Colonic mucosa (tissue), 4 donors: Measurements from ENCODE around the gene PDCD6IP. TPM values are rescaled to one million over a fixed set of nuclear protein-coding genes. Genes with fewer than 3 reads are reported as not detected.

Experiments
- DNase-seq: peaks from one replicate; pipeline ENCODE4 v3.0.0-alpha.2; 2020
- H3K27ac ChIP-seq: fragments of 200-600 bp; one replicate; pipeline ENCODE4 v1.8.0; 2021
- H3K27me3 ChIP-seq: fragments of 200-600 bp; one replicate; pipeline ENCODE4 v1.8.0; 2021
- H3K36me3 ChIP-seq: fragments of 200-600 bp; one replicate; pipeline ENCODE4 v1.8.0; 2021
- H3K4me1 ChIP-seq: fragments of 200-600 bp; one replicate; pipeline ENCODE4 v1.8.0; 2021; ENCODE audit warnings: mild to moderate bottlenecking
- H3K4me3 ChIP-seq: fragments of 200-600 bp; one replicate; pipeline ENCODE4 v1.8.0; 2021
- H3K9ac ChIP-seq, 2 donors: one replicate each; pipeline ENCODE4 v1.7.0; 2013; ENCODE audit warnings: control low read depth in 2 of 2, low read depth in 2 of 2, low read length in 2 of 2
- H3K9me3 ChIP-seq: fragments of 200-600 bp; one replicate; pipeline ENCODE4 v1.8.0; 2021
- intact Hi-C: fragments of 100-400 bp; cut with DNase I; formaldehyde crosslinking; loops from one replicate; pipeline ENCODE4 v1.14.1; 2022
- total RNA-seq, 2 donors: library from RNA; stranded (reverse); fragmentation: NEBNext Ultra II Directional in 1 of 2; extraction: Animal tissue kit (Norgen Biotek cat#: 25700) in 1 of 2; gene quantifications; one replicate each; pipeline ENCODE4 v1.2.1, GENCODE V29; 2021
- TF ChIP-seq, protein P1 (sequence below): fragments of 200-600 bp; IDR thresholded peaks from one replicate; pipeline ENCODE4 v1.8.0; 2022; ENCODE audit warnings: antibody characterized with exemption, mild to moderate bottlenecking
- donor health status: healthy.
- donor health status: DM: no; HTN: no; CAD: no.
- donor health status: DM: no; HTN: no; CAD: no.

The PDCD6IP gene
- total RNA-seq, 2 donors from 2014 or later = 388 to 492 TPM

DNA sequence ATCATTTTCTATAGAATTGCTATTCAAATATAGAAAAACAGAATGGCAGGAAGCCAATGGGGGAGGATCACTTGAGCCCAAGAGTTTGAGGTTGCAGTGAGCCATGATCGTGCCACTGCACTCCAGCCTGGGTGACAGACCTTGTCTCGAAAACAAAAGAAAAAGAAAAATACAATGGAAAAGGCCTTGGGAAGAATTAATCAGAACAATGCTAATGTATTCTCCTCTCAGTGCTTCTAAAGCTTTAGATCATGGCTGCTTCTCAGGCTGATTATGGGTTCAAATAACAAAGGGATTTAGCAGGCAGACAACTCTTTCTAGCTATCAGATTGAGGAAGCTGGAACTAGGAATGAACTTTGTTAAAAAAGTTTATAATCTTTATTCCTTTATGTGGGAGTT lies 115.8 kb downstream of the PDCD6IP start:
- TF ChIP-seq, protein P1, sequence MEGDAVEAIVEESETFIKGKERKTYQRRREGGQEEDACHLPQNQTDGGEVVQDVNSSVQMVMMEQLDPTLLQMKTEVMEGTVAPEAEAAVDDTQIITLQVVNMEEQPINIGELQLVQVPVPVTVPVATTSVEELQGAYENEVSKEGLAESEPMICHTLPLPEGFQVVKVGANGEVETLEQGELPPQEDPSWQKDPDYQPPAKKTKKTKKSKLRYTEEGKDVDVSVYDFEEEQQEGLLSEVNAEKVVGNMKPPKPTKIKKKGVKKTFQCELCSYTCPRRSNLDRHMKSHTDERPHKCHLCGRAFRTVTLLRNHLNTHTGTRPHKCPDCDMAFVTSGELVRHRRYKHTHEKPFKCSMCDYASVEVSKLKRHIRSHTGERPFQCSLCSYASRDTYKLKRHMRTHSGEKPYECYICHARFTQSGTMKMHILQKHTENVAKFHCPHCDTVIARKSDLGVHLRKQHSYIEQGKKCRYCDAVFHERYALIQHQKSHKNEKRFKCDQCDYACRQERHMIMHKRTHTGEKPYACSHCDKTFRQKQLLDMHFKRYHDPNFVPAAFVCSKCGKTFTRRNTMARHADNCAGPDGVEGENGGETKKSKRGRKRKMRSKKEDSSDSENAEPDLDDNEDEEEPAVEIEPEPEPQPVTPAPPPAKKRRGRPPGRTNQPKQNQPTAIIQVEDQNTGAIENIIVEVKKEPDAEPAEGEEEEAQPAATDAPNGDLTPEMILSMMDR = no peak
- no peak for DNase-seq
- Histone ChIP-seq H3K27me3 (no peaks in the 10 kb centered on the region), H3K9me3 (no peaks in the 10 kb centered on the region), H3K27ac (no peak overlapping the region), H3K4me3 (no peak overlapping the region), H3K36me3 (no peaks in the 10 kb centered on the region), H3K9ac (no peak overlapping the region), H3K4me1 (no peaks in the 10 kb centered on the region)
- intact Hi-C loops = no loop called here

DNA sequence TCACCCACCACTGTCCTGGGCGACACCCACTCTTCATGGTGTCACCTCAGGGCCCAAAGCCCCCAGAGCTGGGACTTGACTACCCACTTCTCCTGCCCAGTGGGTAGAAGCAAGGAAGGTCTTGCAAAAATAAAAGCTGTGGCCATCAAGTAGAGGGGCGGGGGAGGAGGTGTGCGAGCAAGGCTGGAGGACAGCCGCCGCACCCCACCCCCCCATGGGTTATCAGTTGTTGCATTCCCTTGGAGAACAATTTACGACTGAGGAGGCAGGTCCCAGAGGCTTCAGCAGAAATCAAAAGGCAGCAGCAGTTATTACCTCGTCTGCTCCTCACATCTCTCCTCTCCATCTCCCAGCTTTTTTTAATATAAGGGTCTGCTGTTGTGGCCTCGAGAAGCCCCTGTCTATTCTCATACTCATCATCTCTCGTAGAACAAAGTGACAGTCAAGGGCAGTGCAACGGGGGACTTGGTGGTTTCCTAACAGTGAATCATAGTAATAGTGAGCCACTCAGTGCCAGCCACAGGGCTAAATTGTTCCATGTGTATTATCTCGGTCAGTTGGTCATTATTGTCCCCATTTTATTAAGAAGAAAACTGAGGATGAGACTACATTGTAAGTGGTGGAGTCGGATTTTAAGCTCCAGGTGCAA lies 116.4 kb downstream of the PDCD6IP start:
- no peaks in the 10 kb centered on the region for H3K4me1 ChIP-seq
- H3K36me3 ChIP-seq = no peaks in the 10 kb centered on the region
- no peaks in the 10 kb centered on the region for H3K27me3 ChIP-seq
- H3K9ac ChIP-seq = no peak overlapping the region
- H3K27ac ChIP-seq = no peak overlapping the region
- no peaks in the 10 kb centered on the region for H3K9me3 ChIP-seq
- intact Hi-C loops = no loop called here
- DNase-seq = no peak
- H3K4me3 ChIP-seq = no peak overlapping the region
- TF ChIP-seq, protein P1 = no peak

DNA sequence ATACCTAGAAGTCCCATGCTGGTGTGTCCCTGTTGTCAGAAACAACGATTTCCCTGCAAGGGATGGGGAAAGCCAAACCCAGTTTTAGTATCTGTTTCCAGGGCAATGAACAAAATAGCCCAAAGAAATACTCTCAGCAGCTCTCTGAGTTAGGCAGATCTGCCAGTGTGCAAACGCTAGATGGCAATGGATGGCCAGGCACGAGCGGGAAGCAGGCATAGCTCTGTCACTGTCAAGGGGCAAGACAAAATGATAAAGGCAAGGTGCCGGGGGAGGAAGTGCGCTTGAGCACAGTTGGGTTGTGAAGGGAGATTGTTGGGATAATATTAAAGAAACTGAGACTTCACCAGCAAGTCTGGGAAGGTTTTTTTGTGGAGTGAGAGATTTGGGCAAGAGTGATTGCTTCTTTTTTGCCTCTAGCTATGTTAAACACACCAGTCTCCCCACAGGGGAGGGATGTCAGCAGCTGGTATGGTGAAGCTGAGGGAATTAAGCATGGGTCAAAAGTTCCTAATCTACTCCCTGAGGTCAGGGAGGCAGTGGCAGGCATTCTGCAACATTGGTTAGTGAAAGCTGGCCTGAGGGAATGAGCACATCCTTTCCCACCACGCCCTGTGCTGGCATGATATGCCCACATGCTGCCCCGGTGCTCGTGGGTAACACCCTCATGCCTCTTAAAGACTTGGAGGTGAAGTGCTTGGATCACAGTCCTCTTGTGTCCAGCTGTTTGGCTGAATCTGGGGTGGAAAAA lies 117.5 kb downstream of the PDCD6IP start:
- no peaks in the 10 kb centered on the region for H3K9me3 ChIP-seq
- TF ChIP-seq, protein P1 = no peak
- no peak overlapping the region for H3K9ac ChIP-seq
- DNase-seq = no peak
- H3K27ac ChIP-seq = no peak overlapping the region
- H3K4me1 ChIP-seq = no peaks in the 10 kb centered on the region
- H3K36me3 ChIP-seq = no peaks in the 10 kb centered on the region
- intact Hi-C loops = no loop called here
- no peak overlapping the region for H3K4me3 ChIP-seq
- no peaks in the 10 kb centered on the region for H3K27me3 ChIP-seq

DNA sequence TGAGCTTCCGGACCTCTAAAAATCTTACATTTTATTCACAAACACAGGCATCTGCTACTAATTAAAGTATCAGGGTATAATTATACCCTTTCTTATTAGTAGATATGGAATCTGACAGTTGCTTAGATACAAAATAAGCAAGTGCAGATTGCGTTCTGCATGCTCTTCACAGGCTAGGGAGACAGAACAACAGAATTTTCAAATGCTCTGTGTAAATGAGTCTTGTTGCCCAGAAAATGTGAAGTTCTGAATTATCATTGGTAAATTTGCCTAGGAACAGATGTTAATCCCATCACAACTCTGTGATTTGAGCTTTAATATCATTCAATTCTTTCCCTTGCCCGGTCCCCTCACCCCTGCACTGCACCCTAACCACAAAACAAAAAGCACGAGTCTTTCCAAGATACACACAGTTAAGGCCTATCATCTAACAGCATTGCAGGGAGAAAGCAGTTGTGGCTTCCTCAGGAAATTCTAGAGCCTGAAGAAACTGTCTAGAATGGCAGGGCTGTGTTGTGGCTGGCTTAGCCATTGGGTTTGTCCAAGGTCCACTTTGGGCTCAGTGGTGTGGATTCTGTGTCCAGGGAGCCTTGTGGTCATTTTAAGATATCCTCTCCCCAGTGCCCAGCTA lies 119.8 kb downstream of the PDCD6IP start:
- H3K9ac ChIP-seq = no peak overlapping the region
- intact Hi-C loops = no loop called here
- DNase-seq = no peak

More for the DNA sequence above, 119.8 kb downstream of the PDCD6IP start:
- H3K27ac ChIP-seq = no peak overlapping the region
- H3K4me3 ChIP-seq = no peak overlapping the region
- no peaks in the 10 kb centered on the region for H3K27me3 ChIP-seq
- H3K9me3 ChIP-seq = no peaks in the 10 kb centered on the region
- no peaks in the 10 kb centered on the region for H3K4me1 ChIP-seq
- H3K36me3 ChIP-seq = no peaks in the 10 kb centered on the region
- TF ChIP-seq, protein P1 = no peak

Other genes with a start within 250 kb of the PDCD6IP start
- 10 to 100 TPM; 37.4 to 40.9 TPM for gene CLASP2, start 80.4 kb upstream of the PDCD6IP start, total RNA-seq